Astrocyte of the cerebellum (primary cell): ENCODE measurements around the gene TMEM184B.

Source experiments
- DNase-seq: peaks from one replicate; pipeline ENCODE4 v3.0.0-alpha.2; 2011; ENCODE audit warnings: low read depth
- H3K4me3 ChIP-seq: 2 replicates; pipeline ENCODE4 v1.5.1; 2011; ENCODE audit warnings: mild to moderate bottlenecking, low read depth, low read length, moderate library complexity
- in situ Hi-C: cut with HindIII; loops from 2 replicates; pipeline ENCODE4 v1.10.0; 2017; ENCODE audit warnings: low sequenced_read_pairs
- TF ChIP-seq, protein P1 (sequence below): IDR thresholded peaks from 2 replicates; pipeline ENCODE4 v1.5.1; 2012; ENCODE audit warnings: low read length, low read depth, moderate library complexity, mild to moderate bottlenecking; ENCODE audit errors: missing control alignments

The TMEM184B gene

DNA sequence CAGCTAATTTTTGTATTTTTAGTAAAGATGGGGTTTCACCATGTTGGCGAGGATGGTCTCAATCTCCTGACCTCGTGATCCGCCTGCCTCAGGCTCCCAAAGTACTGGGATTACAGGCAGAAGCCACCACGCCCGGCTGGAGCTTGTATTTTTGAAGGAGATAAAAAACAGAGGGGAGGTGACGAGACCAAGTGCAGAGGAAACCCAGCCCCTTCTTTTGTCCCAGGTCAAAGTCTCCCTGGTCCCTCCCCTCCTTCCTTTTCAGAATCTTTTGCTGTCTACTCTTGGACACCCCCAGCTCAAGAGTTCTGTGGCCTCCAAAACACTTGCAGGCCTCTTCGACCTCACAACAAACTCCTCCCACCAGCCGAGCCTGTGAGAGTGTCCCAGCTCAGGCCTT lies 12.2 kb upstream of the TMEM184B start:
- H3K4me3 ChIP-seq: no peak overlapping the region
- no peak for DNase-seq
- in situ Hi-C loops: no loop called here
- TF ChIP-seq, protein P1, sequence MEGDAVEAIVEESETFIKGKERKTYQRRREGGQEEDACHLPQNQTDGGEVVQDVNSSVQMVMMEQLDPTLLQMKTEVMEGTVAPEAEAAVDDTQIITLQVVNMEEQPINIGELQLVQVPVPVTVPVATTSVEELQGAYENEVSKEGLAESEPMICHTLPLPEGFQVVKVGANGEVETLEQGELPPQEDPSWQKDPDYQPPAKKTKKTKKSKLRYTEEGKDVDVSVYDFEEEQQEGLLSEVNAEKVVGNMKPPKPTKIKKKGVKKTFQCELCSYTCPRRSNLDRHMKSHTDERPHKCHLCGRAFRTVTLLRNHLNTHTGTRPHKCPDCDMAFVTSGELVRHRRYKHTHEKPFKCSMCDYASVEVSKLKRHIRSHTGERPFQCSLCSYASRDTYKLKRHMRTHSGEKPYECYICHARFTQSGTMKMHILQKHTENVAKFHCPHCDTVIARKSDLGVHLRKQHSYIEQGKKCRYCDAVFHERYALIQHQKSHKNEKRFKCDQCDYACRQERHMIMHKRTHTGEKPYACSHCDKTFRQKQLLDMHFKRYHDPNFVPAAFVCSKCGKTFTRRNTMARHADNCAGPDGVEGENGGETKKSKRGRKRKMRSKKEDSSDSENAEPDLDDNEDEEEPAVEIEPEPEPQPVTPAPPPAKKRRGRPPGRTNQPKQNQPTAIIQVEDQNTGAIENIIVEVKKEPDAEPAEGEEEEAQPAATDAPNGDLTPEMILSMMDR: no peak

DNA sequence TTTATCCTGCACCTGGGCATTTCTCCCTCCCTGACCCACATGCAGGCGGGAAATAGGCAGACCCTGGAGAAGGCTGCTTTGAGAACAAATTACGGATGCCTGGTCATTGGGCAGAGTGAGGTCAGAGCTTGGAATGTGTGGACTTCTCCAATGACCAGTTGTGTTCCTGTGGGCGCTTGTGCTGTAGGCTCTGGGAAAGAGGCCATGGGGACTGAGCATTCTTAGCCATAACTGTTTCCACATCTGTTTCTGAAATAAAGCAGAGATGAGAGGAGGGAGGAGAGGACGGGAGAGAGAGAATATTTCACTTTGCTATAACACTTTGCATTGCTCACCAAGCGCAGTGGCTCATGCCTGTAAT lies 11.2 kb upstream of the TMEM184B start:
- H3K4me3 ChIP-seq: no peak overlapping the region
- peak; percentile 87 for DNase-seq
- TF ChIP-seq, protein P1: no peak
- in situ Hi-C loops: no loop called here

DNA sequence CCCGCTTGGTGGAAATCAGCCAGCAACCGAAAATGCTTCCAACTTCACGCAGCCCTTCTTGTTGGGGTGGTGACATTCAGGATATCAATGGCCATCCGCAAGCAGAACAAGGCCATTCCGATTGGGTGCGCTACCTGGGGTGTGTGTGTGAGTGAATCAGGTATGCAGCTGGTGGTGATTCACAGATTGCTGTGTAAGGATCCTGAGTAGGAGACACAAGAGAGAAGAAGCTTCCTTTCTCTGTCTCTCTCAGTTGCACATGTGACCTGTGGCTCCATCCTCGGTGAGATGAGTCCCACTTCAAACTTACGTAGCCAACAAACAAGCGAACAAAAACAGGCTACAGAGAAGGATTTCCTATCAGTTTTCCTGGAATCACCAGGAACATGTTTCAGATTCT lies 9.6 kb upstream of the TMEM184B start:
- no peak for DNase-seq
- in situ Hi-C loops: no loop called here
- TF ChIP-seq, protein P1: no peak
- no peak overlapping the region for H3K4me3 ChIP-seq

DNA sequence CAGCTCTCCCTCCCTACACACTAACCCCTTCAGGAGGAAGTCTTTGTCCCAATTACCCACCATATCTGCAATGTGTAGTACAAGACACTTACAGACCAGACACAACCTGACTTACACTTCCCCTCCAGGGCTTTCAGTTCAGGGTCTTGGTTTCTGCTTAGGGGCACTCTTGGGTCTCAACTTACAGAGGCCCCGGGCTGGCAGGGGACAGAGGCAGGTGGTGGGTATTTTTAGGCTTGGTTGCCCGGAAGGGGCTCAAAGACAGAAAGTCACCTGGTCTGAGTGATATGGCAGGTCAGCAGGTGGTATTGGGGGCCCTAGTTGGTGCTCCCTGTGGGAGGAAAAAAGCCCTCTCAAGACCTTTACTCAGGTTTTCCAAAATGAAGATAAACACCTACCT lies 3.4 kb upstream of the TMEM184B start:
- no peak overlapping the region for H3K4me3 ChIP-seq
- no peak for DNase-seq
- TF ChIP-seq, protein P1: no peak
- in situ Hi-C loops: no loop called here

DNA sequence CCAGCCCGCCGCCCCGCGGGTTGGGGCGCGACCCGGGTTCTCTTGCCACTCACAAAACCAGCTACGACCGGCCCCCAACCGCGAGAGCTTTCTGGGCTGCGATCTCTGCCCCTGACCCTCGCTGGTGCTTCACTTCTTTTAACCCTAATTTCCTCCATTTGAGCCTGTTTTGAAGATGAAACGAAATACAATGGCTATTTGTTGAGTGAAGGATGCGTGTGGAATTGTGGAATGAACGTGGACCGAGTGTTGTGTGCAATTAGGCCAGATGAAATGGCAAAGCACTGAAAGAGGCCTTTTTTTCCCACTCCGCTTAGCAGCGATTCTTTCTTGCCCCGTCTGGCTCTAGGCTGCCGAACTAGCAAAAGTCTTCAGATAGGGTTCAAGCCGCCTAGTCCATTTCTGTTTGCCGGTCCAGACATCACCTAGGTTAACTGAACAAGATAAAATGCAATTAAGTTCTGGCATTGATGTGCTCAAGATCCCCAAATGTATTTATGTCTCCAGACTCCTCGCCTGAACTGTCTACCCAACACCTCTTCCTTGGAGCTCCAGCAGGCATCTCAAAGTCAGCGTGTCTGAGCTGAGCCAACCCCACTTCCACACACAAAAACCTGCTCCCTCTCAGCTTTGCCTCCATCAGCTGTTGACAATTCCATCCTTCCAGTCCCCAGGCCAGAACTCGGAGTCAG lies 471 bp upstream of the TMEM184B start:
- no peak for DNase-seq

DNA sequence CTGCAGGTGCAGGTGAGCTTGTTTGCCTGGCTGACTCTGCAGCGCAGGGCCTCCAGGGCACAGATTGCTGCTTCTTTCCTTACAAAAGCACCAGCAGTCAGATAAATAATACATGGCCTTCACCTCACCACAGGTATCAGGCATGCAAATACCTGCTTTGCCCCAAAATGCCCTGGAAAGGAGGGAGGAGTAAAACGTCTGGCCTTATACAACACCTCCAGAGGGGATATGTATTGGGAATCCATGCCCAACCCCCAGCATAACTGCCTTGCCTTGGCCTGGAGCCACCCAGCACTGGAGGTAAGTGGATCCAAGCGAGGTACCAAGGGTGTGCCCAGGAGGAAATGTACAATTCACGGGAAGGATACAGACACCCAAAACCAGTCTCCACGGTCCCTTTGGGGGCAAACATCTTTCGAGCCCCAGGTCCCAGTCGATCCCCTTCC lies 860 bp downstream of the TMEM184B start:
- H3K4me3 ChIP-seq: peak overlapping the region; percentile 82
- in situ Hi-C loops: no loop called here
- DNase-seq: no peak
- TF ChIP-seq, protein P1: no peak

More for the DNA sequence above, 471 bp upstream of the TMEM184B start:
- H3K4me3 ChIP-seq: peak overlapping the region; percentile 82
- in situ Hi-C loops: no loop called here
- TF ChIP-seq, protein P1: no peak
